ENCODE results near the gene EXOSC10. TPM values are rescaled to one million over a fixed set of nuclear protein-coding genes. Genes with fewer than 3 reads are reported as not detected.

EXOSC10 gene
- total and polyA plus RNA-seq, 2 experiments from 2014 or later, result 55.5 to 72.9 TPM

- ATAC-seq, result no peak
- no peak overlapping the region for H3K27ac Mint-ChIP-seq
- no peaks in the 10 kb centered on the region for H3K27me3 ChIP-seq (ENCODE audit: insufficient read depth)
Measured at GRCh38 chr1:11028018-11028417, 71.7 kb downstream of the EXOSC10 start.

GRCh38 chr1:11027316-11027715, 72.4 kb downstream of the EXOSC10 start:
- H3K4me3 ChIP-seq, result no peak overlapping the region
- H3F3A ChIP-seq (replicated peaks; ENCODE audit: low read depth), result peaks cover 43% of the 10 kb centered on the region
- DNase-seq (ENCODE audit: low spot score), result no peak
- H3K27ac ChIP-seq (ENCODE audit: low read depth), result no peak overlapping the region; the same call in 1 of the 2 replicates
- H3K9me3 Mint-ChIP-seq, result no peaks in the 10 kb centered on the region
- peaks cover 46% of the 10 kb centered on the region for H3K36me3 ChIP-seq (ENCODE audit: insufficient read depth)
- no peaks in the 10 kb centered on the region for H3K9me2 ChIP-seq (ENCODE audit: insufficient read depth)
- no peaks in the 10 kb centered on the region for H3K4me1 ChIP-seq (ENCODE audit: insufficient read depth)
- H3K79me2 ChIP-seq (replicated peaks; ENCODE audit: insufficient read depth), result no peaks in the 10 kb centered on the region; the same call in 1 of the 2 replicates
- H3K27me3 Mint-ChIP-seq (ENCODE audit: insufficient read depth, low read depth, poor library complexity), result peaks cover 13% of the 10 kb centered on the region
- peaks cover 72% of the 10 kb centered on the region for H3K36me3 Mint-ChIP-seq (ENCODE audit: low read depth)
- TF ChIP-seq ETS1 (IDR thresholded peaks at IDR 0.05) (no peak), POLR2AphosphoS5 (IDR thresholded peaks at IDR 0.05; ENCODE audit: low read depth) (peak; percentile 12; the same call in 1 of the 2 replicates)
- peaks cover 4% of the 10 kb centered on the region; the same call in 1 of the 3 replicates for H3K4me1 Mint-ChIP-seq
- H4K20me1 ChIP-seq (replicated peaks; ENCODE audit: insufficient read depth), result peaks cover 28% of the 10 kb centered on the region
- no peak overlapping the region for H2AFZ ChIP-seq
- no peak overlapping the region for H3K4me2 ChIP-seq
- H3K27me3 ChIP-seq (ENCODE audit: insufficient read depth), result no peaks in the 10 kb centered on the region
- no peak for ATAC-seq
- no peak overlapping the region for H3K27ac Mint-ChIP-seq
- no peak overlapping the region for H3K4me3 Mint-ChIP-seq

More at GRCh38 chr1:11028018-11028417, 71.7 kb downstream of the EXOSC10 start:
- Histone ChIP-seq H3F3A (replicated peaks; ENCODE audit: low read depth) (peaks cover 41% of the 10 kb centered on the region), H3K79me2 (replicated peaks; ENCODE audit: insufficient read depth) (no peaks in the 10 kb centered on the region; the same call in 1 of the 2 replicates), H2AFZ (no peak overlapping the region), H3K36me3 (ENCODE audit: insufficient read depth) (peaks cover 39% of the 10 kb centered on the region), H3K9me2 (ENCODE audit: insufficient read depth) (no peaks in the 10 kb centered on the region), H4K20me1 (replicated peaks; ENCODE audit: insufficient read depth) (peaks cover 21% of the 10 kb centered on the region), H3K27ac (ENCODE audit: low read depth) (no peak overlapping the region), H3K4me3 (no peak overlapping the region), H3K4me1 (ENCODE audit: insufficient read depth) (no peaks in the 10 kb centered on the region), H3K4me2 (no peak overlapping the region)
- H3K4me1 Mint-ChIP-seq, result peaks cover 4% of the 10 kb centered on the region; the same call in 1 of the 3 replicates
- H3K4me3 Mint-ChIP-seq, result no peak overlapping the region
- DNase-seq (ENCODE audit: low spot score), result no peak
- no peaks in the 10 kb centered on the region for H3K9me3 Mint-ChIP-seq
- H3K27me3 Mint-ChIP-seq (ENCODE audit: insufficient read depth, low read depth, poor library complexity), result peaks cover 14% of the 10 kb centered on the region
- H3K36me3 Mint-ChIP-seq (ENCODE audit: low read depth), result peaks cover 65% of the 10 kb centered on the region
- TF ChIP-seq ZNF331 (CRISPR knock-in tag; IDR thresholded peaks at IDR 0.05; ENCODE audit: low read depth) (no peak), REST (IDR thresholded peaks at IDR 0.05; ENCODE audit: unreplicated experiment) (no peak)

- no peak for ATAC-seq
Measured at GRCh38 chr1:11026903-11027302, 72.8 kb downstream of the EXOSC10 start.

More at GRCh38 chr1:11026903-11027302, 72.8 kb downstream of the EXOSC10 start:
- Histone ChIP-seq H3K9me2 (ENCODE audit: insufficient read depth) (no peaks in the 10 kb centered on the region), H4K20me1 (replicated peaks; ENCODE audit: insufficient read depth) (peaks cover 32% of the 10 kb centered on the region), H3K4me1 (ENCODE audit: insufficient read depth) (no peaks in the 10 kb centered on the region), H3K4me2 (no peak overlapping the region), H3K79me2 (replicated peaks; ENCODE audit: insufficient read depth) (peaks cover under 1% of the 10 kb centered on the region; the same call in 1 of the 2 replicates), H3K4me3 (no peak overlapping the region), H2AFZ (no peak overlapping the region), H3K36me3 (ENCODE audit: insufficient read depth) (peaks cover 50% of the 10 kb centered on the region), H3F3A (replicated peaks; ENCODE audit: low read depth) (peaks cover 44% of the 10 kb centered on the region), H3K27me3 (ENCODE audit: insufficient read depth) (no peaks in the 10 kb centered on the region), H3K27ac (ENCODE audit: low read depth) (peak overlapping the region; percentile 62; the same call in 1 of the 2 replicates)
- H3K27me3 Mint-ChIP-seq (ENCODE audit: insufficient read depth, low read depth, poor library complexity), result peaks cover 10% of the 10 kb centered on the region
- H3K36me3 Mint-ChIP-seq (ENCODE audit: low read depth), result peaks cover 76% of the 10 kb centered on the region
- DNase-seq (ENCODE audit: low spot score), result no peak
- TF ChIP-seq REST (IDR thresholded peaks at IDR 0.05; ENCODE audit: unreplicated experiment) (no peak), EZH2phosphoT487 (IDR thresholded peaks at IDR 0.05; ENCODE audit: unreplicated experiment) (no peak), ETS1 (IDR thresholded peaks at IDR 0.05) (no peak), STAT1 (IDR thresholded peaks at IDR 0.05; ENCODE audit: unreplicated experiment) (no peak)
- 0 out of 2 replicates have a peak overlapping the region, but pooled peaks have one; percentile 24 for H3K27ac Mint-ChIP-seq
- H3K4me1 Mint-ChIP-seq, result peaks cover 4% of the 10 kb centered on the region; the same call in 2 of the 3 replicates
- H3K9me3 Mint-ChIP-seq, result no peaks in the 10 kb centered on the region
- H3K4me3 Mint-ChIP-seq, result no peak overlapping the region
